Calu3 (cell line): ENCODE measurements around the gene CLIP1. TPM values are rescaled to one million over a fixed set of nuclear protein-coding genes. Genes with fewer than 3 reads are reported as not detected.

Experiments used
- BruUV-seq: library from RNA; stranded (reverse); fragments of 400-500 nt; replicated peaks from 2 replicates; lab custom pipeline; 2021; lab: Mats Ljungman, UMichigan
- CTCF ChIA-PET: fragments of 300-600 bp; sonication (Branson Sonifier 250); formaldehyde crosslinking; loops from one replicate; lab custom pipeline; 2022; ENCODE audit warnings: antibody characterized with exemption; lab: Charles Lee
- DNase-seq: peaks from one replicate; pipeline ENCODE4 v3.0.0; 2022
- H3K27ac Mint-ChIP-seq: one replicate; pipeline ENCODE4 v1.8.0; 2022; ENCODE audit warnings: mixed read lengths; ENCODE audit not compliant: unreplicated experiment
- H3K27me3 Mint-ChIP-seq: one replicate; pipeline ENCODE4 v1.8.0; 2022; ENCODE audit warnings: mixed read lengths; ENCODE audit not compliant: unreplicated experiment
- H3K36me3 Mint-ChIP-seq: one replicate; pipeline ENCODE4 v1.8.0; 2022; ENCODE audit warnings: mild to moderate bottlenecking, moderate library complexity, mixed read lengths; ENCODE audit not compliant: insufficient read depth, unreplicated experiment
- H3K4me1 Mint-ChIP-seq: one replicate; pipeline ENCODE4 v1.8.0; 2022; ENCODE audit warnings: mild to moderate bottlenecking, low read depth, mixed read lengths; ENCODE audit not compliant: unreplicated experiment
- H3K4me3 Mint-ChIP-seq: one replicate; pipeline ENCODE4 v1.8.0; 2022; ENCODE audit warnings: mild to moderate bottlenecking, low read depth, moderate library complexity, mixed read lengths; ENCODE audit not compliant: unreplicated experiment
- H3K9me3 Mint-ChIP-seq: one replicate; pipeline ENCODE4 v1.8.0; 2022; ENCODE audit warnings: low read depth, mixed read lengths; ENCODE audit not compliant: unreplicated experiment
- CTCF ChIP-seq: fragments of 200-600 bp; IDR thresholded peaks from one replicate; pipeline ENCODE4 v1.8.0; 2022; ENCODE audit warnings: antibody characterized with exemption; ENCODE audit not compliant: unreplicated experiment
- intact Hi-C: fragments of 100-400 bp; cut with micrococcal nuclease; formaldehyde crosslinking; loops from one replicate; pipeline ENCODE4 v1.10.0; 2022; ENCODE audit not compliant: unreplicated experiment
- total RNA-seq: library from RNA; stranded (reverse); gene quantifications from 2 replicates; pipeline ENCODE4 v1.2.3, GENCODE V29; 2022

Gene CLIP1
- total RNA-seq, 1 experiment from 2014 or later: 95.3 TPM

GRCh38 chr12:122243965-122244364 lies 178.5 kb downstream of the CLIP1 start:
- CTCF ChIA-PET: no interaction called here
- no peak for DNase-seq
- Mint-ChIP-seq H3K36me3 (peaks cover 5% of the 10 kb centered on the region), H3K4me1 (no peaks in the 10 kb centered on the region), H3K27me3 (no peaks in the 10 kb centered on the region), H3K27ac (no peak overlapping the region), H3K4me3 (no peak overlapping the region), H3K9me3 (no peaks in the 10 kb centered on the region)
- no peak for TF ChIP-seq CTCF
- intact Hi-C loops: no loop called here
- BruUV-seq: no TSS peak

DNA sequence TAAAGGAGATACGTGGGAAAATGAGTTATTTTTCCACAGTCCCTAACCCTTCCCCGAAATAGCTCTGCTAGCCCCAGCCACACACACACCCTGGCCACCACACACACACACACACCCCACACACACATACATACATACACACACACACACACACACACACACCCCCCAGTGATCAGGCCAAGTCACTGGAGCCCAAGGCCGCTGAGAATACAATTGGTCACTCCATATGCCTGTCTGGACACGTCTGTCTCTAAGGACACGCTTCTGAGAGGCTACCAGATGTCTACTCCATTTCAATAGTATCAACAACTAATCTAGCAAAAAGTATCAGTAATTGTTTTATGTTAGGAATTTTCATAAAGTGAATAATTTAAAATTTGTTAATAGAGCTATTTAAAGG lies 183.6 kb downstream of the CLIP1 start:
- CTCF ChIA-PET: no interaction called here
- no peak overlapping the region for H3K27ac Mint-ChIP-seq
- no peaks in the 10 kb centered on the region for H3K27me3 Mint-ChIP-seq
- H3K4me3 Mint-ChIP-seq: no peak overlapping the region
- no peaks in the 10 kb centered on the region for H3K4me1 Mint-ChIP-seq
- no TSS peak for BruUV-seq
- no peak for DNase-seq
- no peak for TF ChIP-seq CTCF
- intact Hi-C loops: no loop called here
- peaks cover 7% of the 10 kb centered on the region for H3K36me3 Mint-ChIP-seq
- H3K9me3 Mint-ChIP-seq: no peaks in the 10 kb centered on the region

- no peaks in the 10 kb centered on the region for H3K9me3 Mint-ChIP-seq
- DNase-seq: no peak
- no peak overlapping the region for H3K27ac Mint-ChIP-seq
- no peaks in the 10 kb centered on the region for H3K4me1 Mint-ChIP-seq
- no TSS peak for BruUV-seq
- TF ChIP-seq CTCF: no peak
- CTCF ChIA-PET: no interaction called here
- intact Hi-C loops: no loop called here
- no peaks in the 10 kb centered on the region for H3K27me3 Mint-ChIP-seq
- no peak overlapping the region for H3K4me3 Mint-ChIP-seq
- H3K36me3 Mint-ChIP-seq: peaks cover 11% of the 10 kb centered on the region
Observed at GRCh38 chr12:122235741-122236140, 186.7 kb downstream of the CLIP1 start.

DNA sequence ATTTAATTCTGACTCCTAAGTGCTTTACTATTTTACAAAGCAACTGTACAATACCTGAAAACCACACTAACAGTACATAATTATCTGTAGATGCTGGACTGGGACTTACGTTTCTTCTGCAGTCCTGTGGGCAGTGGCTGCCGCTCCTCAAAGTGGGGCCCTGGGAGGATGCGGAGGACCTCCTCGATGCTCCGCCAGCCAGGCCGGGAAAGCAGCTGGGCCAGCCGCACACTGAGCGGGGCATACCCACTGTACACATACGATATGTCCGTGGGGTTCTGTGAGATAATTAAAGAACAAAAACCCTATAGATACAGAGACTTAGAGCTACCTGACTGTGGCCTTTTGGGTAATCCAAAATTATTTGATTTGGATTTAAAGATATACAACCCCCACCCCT lies 189.8 kb downstream of the CLIP1 start:
- peaks cover 11% of the 10 kb centered on the region for H3K36me3 Mint-ChIP-seq
- no peak overlapping the region for H3K4me3 Mint-ChIP-seq
- no peak for TF ChIP-seq CTCF
- no peaks in the 10 kb centered on the region for H3K27me3 Mint-ChIP-seq
- CTCF ChIA-PET: interaction anchor here (0.7 kb wide), 1 partner anchor 543 kb away, joined by 8 read pairs; no protein-coding TSS in a partner anchor
- no peak overlapping the region for H3K27ac Mint-ChIP-seq
- H3K4me1 Mint-ChIP-seq: no peaks in the 10 kb centered on the region
- BruUV-seq: no TSS peak
- intact Hi-C loops: no loop called here
- no peak for DNase-seq
- no peaks in the 10 kb centered on the region for H3K9me3 Mint-ChIP-seq
